IMR-90 (cell line): Measurements from ENCODE around the gene CPLX1. TPM values are rescaled to one million over a fixed set of nuclear protein-coding genes. Genes with fewer than 3 reads are reported as not detected.

Source experiments
- ATAC-seq: fragments of 200-7000 bp; cut with Tn5 transposase; 2 replicates; pipeline ENCODE4 v1.9.1; 2020; ENCODE audit warnings: low read depth, mild to moderate bottlenecking, moderate library complexity
- BruUV-seq: library from RNA; stranded (reverse); fragments of 400-500 nt; replicated peaks from 2 replicates; lab custom pipeline; 2021; lab: Mats Ljungman, UMichigan
- CTCF ChIA-PET: fragments of 300-600 bp; formaldehyde crosslinking; extraction: SDS; loops from one replicate; lab custom pipeline; 2021; ENCODE audit warnings: antibody characterized with exemption; lab: Yijun Ruan, JAX
- POLR2A ChIA-PET: fragments of 300-600 bp; sonication (Branson Sonifier 250); formaldehyde crosslinking; loops from one replicate; lab custom pipeline; 2022; ENCODE audit warnings: antibody characterized with exemption; ENCODE audit not compliant: unreplicated experiment; lab: Charles Lee
- DNase-seq: peaks from one replicate; pipeline ENCODE4 v3.0.0; 2013
- H2AFZ ChIP-seq: replicated peaks from 2 replicates; pipeline ENCODE3; 2013; ENCODE audit warnings: low read length, mild to moderate bottlenecking; ENCODE audit not compliant: poor library complexity
- H2AK5ac ChIP-seq: 2 replicates; pipeline ENCODE4 v1.6.1; 2013; ENCODE audit warnings: low read depth, low read length, inconsistent platforms
- H2AK9ac ChIP-seq: replicated peaks from 2 replicates; pipeline ENCODE3; 2013; ENCODE audit warnings: mild to moderate bottlenecking, low read depth, low read length, moderate library complexity; ENCODE audit not compliant: poor library complexity
- H2BK120ac ChIP-seq: 2 replicates; pipeline ENCODE4 v1.6.1; 2013; ENCODE audit warnings: low read depth, low read length, inconsistent platforms
- H2BK15ac ChIP-seq: 3 replicates; pipeline ENCODE4 v1.6.1; 2013; ENCODE audit warnings: low read depth, low read length, inconsistent platforms
- H2BK20ac ChIP-seq: 2 replicates; pipeline ENCODE4 v1.6.1; 2013; ENCODE audit warnings: low read depth, mild to moderate bottlenecking, inconsistent platforms, low read length, moderate library complexity
- H2BK5ac ChIP-seq: 2 replicates; pipeline ENCODE4 v1.6.1; 2013; ENCODE audit warnings: mild to moderate bottlenecking, low read depth, low read length, inconsistent platforms; ENCODE audit not compliant: poor library complexity, severe bottlenecking
- H3K14ac ChIP-seq: replicated peaks from 2 replicates; pipeline ENCODE4 v1.6.1; 2013; ENCODE audit warnings: low read depth, low read length, inconsistent platforms
- H3K18ac ChIP-seq: 2 replicates; pipeline ENCODE4 v1.6.1; 2013; ENCODE audit warnings: low read depth, low read length, control low read depth
- H3K23ac ChIP-seq: 2 replicates; pipeline ENCODE4 v1.6.1; 2013; ENCODE audit warnings: low read depth, low read length, inconsistent platforms
- H3K27ac ChIP-seq: 2 replicates; pipeline ENCODE4 v1.5.1; 2013; ENCODE audit warnings: mild to moderate bottlenecking, control low read depth, low read length; ENCODE audit not compliant: insufficient read depth
- H3K27me3 ChIP-seq: 2 replicates; pipeline ENCODE4 v1.6.1; 2013; ENCODE audit warnings: low read length; ENCODE audit not compliant: control insufficient read depth, insufficient read depth
- H3K36me3 ChIP-seq: 2 replicates; pipeline ENCODE4 v1.6.1; 2013; ENCODE audit warnings: low read length, mixed read lengths; ENCODE audit not compliant: control insufficient read depth, insufficient read depth
- H3K4ac ChIP-seq: 2 replicates; pipeline ENCODE4 v1.6.1; 2013; ENCODE audit warnings: low read depth, low read length, inconsistent platforms
- H3K4me1 ChIP-seq: 2 replicates; pipeline ENCODE4 v1.6.1; 2013; ENCODE audit warnings: low read length, mixed read lengths; ENCODE audit not compliant: control insufficient read depth, insufficient read depth
- H3K4me2 ChIP-seq: 2 replicates; pipeline ENCODE4 v1.6.1; 2013; ENCODE audit warnings: low read depth, mild to moderate bottlenecking, control low read depth, low read length, moderate library complexity
- H3K4me3 ChIP-seq: 2 replicates; pipeline ENCODE4 v1.5.1; 2013; ENCODE audit warnings: low read depth, mild to moderate bottlenecking, control low read depth, low read length, moderate library complexity; ENCODE audit not compliant: insufficient read depth
- H3K56ac ChIP-seq: 2 replicates; pipeline ENCODE4 v1.6.1; 2013; ENCODE audit warnings: low read length, inconsistent platforms; ENCODE audit not compliant: insufficient read depth; ENCODE audit errors: extremely low read depth
- H3K79me1 ChIP-seq, 2 experiments: 2 replicates each; pipeline ENCODE4 v1.6.1; 2013; ENCODE audit warnings: low read length in 2 of 2, inconsistent platforms in 1 of 2, low read depth in 1 of 2
- H3K9ac ChIP-seq: 2 replicates; pipeline ENCODE4 v1.6.1; 2013; ENCODE audit warnings: low read depth, low read length, control low read depth
- H3K9me1 ChIP-seq: 2 replicates; pipeline ENCODE4 v1.6.1; 2013; ENCODE audit warnings: low read length, inconsistent platforms; ENCODE audit not compliant: insufficient read depth
- H3K9me3 ChIP-seq: 2 replicates; pipeline ENCODE4 v1.6.1; 2013; ENCODE audit warnings: low read length; ENCODE audit not compliant: control insufficient read depth, insufficient read depth
- H4K20me1 ChIP-seq: 2 replicates; pipeline ENCODE4 v1.6.1; 2013; ENCODE audit warnings: low read length, inconsistent platforms; ENCODE audit not compliant: insufficient read depth
- H4K5ac ChIP-seq: 2 replicates; pipeline ENCODE4 v1.6.1; 2013; ENCODE audit warnings: mild to moderate bottlenecking, low read depth, low read length, control low read depth
- H4K8ac ChIP-seq, 2 experiments: 2 replicates each; pipeline ENCODE4 v1.6.1; 2013; ENCODE audit warnings: low read depth in 2 of 2, low read length in 2 of 2, control low read depth in 1 of 2, inconsistent platforms in 1 of 2
- H4K91ac ChIP-seq: 2 replicates; pipeline ENCODE4 v1.6.1; 2013; ENCODE audit warnings: low read depth, low read length, inconsistent platforms; ENCODE audit not compliant: insufficient read depth
- CEBPB ChIP-seq: IDR thresholded peaks from 2 replicates; pipeline ENCODE4 v1.6.1; 2012; ENCODE audit warnings: low read depth, low read length, improper control_type of control experiment
- NFE2L2 ChIP-seq: fragments of 150-350 bp; IDR thresholded peaks from 2 replicates; pipeline ENCODE4 v1.6.1; 2016; ENCODE audit warnings: low read depth, mild to moderate bottlenecking, low read length
- WGBS, 2 experiments: methylation state at CpG; one replicate each; pipeline versions ENCODE4 v1.1.5 to v1.1.7; 2013; ENCODE audit warnings: missing lambda C conversion rate in 2 of 2; ENCODE audit not compliant: insufficient read length in 1 of 2; ENCODE audit errors: extremely low coverage in 2 of 2; 5-methylcytosine and 5-hydroxymethylcytosine counted together
- dilution Hi-C: fragments of 300-500 bp; cut with HindIII; formaldehyde crosslinking; loops from one replicate; pipeline ENCODE4 v1.14.3; 2018; ENCODE audit warnings: low sequenced_read_pairs; ENCODE audit not compliant: unreplicated experiment
- in situ Hi-C: fragments of 300-500 bp; cut with MboI; formaldehyde crosslinking; loops from 3 replicates; pipeline ENCODE4 v1.14.3; 2019; ENCODE audit warnings: low sequenced_read_pairs, inconsistent platforms, mixed read lengths
- intact Hi-C: fragments of 100-400 bp; cut with micrococcal nuclease; formaldehyde crosslinking; loops from 2 replicates; pipeline ENCODE4 v1.10.0; 2022
- polyA plus RNA-seq, 3 experiments: library from polyadenylated mRNA; depleted of rRNA; stranded (reverse); fragments of >200 nt; gene quantifications; 2 replicates each; pipeline ENCODE4 v1.2.3, GENCODE V29; 2012; ENCODE audit warnings: low replicate concordance in 1 of 3
- total RNA-seq: library from RNA; depleted of rRNA; stranded (reverse); fragments of >200 nt; gene quantifications from 2 replicates; pipeline ENCODE4 v1.2.3, GENCODE V29; 2012

Gene CPLX1
- total and polyA plus RNA-seq, 2 of the 4 experiments (the other 2 are of a cell fraction) = 0.05 TPM; not detected in 1

DNA sequence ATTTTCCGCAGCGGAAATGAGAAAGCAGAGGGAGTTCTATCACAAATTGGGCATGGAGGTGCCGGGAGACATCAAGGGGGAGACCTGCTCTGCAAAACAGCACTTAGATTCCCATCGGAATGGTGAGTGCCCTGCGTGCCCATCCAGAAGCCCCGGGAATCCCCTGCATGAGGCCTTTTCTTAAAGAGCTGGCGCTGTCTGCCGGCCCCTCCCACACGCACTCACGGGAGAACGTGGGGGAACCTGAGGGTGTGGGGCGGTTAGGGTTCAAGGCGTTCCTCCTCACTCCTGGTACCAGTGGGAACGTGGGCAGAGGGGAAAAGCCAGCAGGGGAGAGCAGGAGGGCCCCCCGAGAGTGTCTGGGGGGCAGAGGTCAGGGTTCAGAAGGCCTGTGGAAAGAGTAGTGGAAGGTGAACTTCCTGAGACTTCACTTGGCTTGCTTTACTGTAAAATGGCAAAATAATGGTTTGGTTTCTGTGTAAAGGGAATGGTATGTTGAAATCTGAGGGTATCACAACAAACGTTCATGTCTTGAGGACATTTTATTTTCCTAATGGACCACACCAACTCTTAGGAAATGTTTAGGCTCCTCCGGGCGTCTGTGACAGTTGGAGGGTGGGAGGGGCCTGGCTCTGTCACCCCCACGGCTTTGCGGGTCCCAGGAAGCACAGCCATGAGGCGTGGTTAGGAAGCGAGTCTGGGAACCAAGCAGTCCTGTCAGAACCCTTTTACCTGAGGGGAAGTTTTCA, 82.3 kb downstream of the CPLX1 start:
- Histone ChIP-seq H2BK20ac (no peak overlapping the region), H4K91ac (no peak overlapping the region), H3K79me1 (peaks cover 10 to 48% of the 10 kb centered on the region in 2 experiments; a peak in 3 of 4 replicates), H3K9me3 (no peaks in the 10 kb centered on the region), H3K27me3 (no peaks in the 10 kb centered on the region), H2BK15ac (no peak overlapping the region), H4K5ac (no peak overlapping the region), H3K36me3 (peaks cover 34% of the 10 kb centered on the region), H4K20me1 (peaks cover 41% of the 10 kb centered on the region), H3K56ac (no peak overlapping the region), H3K14ac (no peak overlapping the region), H2AFZ (no peak overlapping the region), H4K8ac (no peak overlapping the region), H3K4ac (no peak overlapping the region), H3K27ac (peak overlapping the region; percentile 37; the same call in 1 of the 2 replicates), H3K4me1 (peaks cover 12% of the 10 kb centered on the region), H2BK5ac (no peak overlapping the region), H3K4me3 (no peak overlapping the region), H2BK120ac (no peak overlapping the region), H3K9ac (no peak overlapping the region), H3K9me1 (peaks cover 6% of the 10 kb centered on the region; the same call in 1 of the 2 replicates), H3K18ac (no peak overlapping the region), H3K23ac (no peak overlapping the region), H2AK9ac (no peak overlapping the region), H2AK5ac (no peak overlapping the region), H3K4me2 (no peak overlapping the region)
- DNase-seq = peak; percentile 35
- peak; percentile 28 for ATAC-seq
- 87% methylated on average over 3 of the region's 22 CpGs; no CpG with 5 or more reads in 1 of the 2 experiments for WGBS, 2 experiments
- intact Hi-C loops (no loop called here), dilution Hi-C loops (no loop called here), in situ Hi-C loops (no loop called here)
- ChIA-PET POLR2A (no interaction called here), CTCF (no interaction called here)
- TF ChIP-seq CEBPB (peak; percentile 42; the same call in 1 of the 2 replicates), NFE2L2 (no peak)
- no TSS peak for BruUV-seq
